ENCODE results near the gene CKMT2.

Gene CKMT2

DNA sequence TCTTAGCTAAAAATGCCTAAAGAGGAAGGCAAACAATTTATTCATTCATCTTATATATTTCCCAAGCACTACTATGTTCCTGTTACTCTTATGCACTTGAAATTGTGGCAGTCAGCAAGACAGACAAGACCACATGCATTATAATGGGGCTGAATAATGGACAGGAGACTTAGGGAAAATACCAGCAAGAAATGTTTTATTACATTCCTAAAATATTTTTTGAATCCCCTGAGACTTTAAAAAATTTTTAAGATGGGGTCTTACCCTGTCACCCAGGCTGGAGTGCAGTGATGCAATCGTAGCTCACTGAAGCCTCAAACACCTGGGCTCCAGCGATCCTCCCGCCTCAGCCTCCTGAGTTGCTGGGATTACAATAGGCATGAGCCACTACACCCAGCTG, 81.5 kb downstream of the CKMT2 start:
- TF ChIP-seq, protein P1, sequence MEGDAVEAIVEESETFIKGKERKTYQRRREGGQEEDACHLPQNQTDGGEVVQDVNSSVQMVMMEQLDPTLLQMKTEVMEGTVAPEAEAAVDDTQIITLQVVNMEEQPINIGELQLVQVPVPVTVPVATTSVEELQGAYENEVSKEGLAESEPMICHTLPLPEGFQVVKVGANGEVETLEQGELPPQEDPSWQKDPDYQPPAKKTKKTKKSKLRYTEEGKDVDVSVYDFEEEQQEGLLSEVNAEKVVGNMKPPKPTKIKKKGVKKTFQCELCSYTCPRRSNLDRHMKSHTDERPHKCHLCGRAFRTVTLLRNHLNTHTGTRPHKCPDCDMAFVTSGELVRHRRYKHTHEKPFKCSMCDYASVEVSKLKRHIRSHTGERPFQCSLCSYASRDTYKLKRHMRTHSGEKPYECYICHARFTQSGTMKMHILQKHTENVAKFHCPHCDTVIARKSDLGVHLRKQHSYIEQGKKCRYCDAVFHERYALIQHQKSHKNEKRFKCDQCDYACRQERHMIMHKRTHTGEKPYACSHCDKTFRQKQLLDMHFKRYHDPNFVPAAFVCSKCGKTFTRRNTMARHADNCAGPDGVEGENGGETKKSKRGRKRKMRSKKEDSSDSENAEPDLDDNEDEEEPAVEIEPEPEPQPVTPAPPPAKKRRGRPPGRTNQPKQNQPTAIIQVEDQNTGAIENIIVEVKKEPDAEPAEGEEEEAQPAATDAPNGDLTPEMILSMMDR (IDR thresholded peaks at IDR 0.05; ENCODE audit: borderline replicate concordance, extremely low read depth, low read length, poor library complexity, severe bottlenecking): no peak
- Histone ChIP-seq H3K27me3 (ENCODE audit: insufficient read depth, low read length, poor library complexity) (no peaks in the 10 kb centered on the region), H3K36me3 (ENCODE audit: insufficient read depth, low read length) (peaks cover 33% of the 10 kb centered on the region; the same call in 1 of the 2 replicates), H3K4me3 (ENCODE audit: low read depth in 1 of 2, low read length in 2 of 2) (no peak overlapping the region), H3K4me2 (ENCODE audit: insufficient read depth, low read length) (no peak overlapping the region), H3K4me1 (ENCODE audit: insufficient read depth, low read length) (no peaks in the 10 kb centered on the region), H4K20me1 (ENCODE audit: insufficient read depth, low read length) (no peaks in the 10 kb centered on the region), H3K9me3 (ENCODE audit: insufficient read depth, low read length, severe bottlenecking) (no peaks in the 10 kb centered on the region), H3K9ac (ENCODE audit: low read depth, low read length) (no peak overlapping the region), H3K79me2 (ENCODE audit: insufficient read depth, low read length) (no peaks in the 10 kb centered on the region), H2AFZ (ENCODE audit: low read depth, low read length) (no peak overlapping the region), H3K27ac (ENCODE audit: low read length) (no peak overlapping the region)
- DNase-seq (no peak), ATAC-seq (ENCODE audit: insufficient read depth, low read depth) (no peak)

DNA sequence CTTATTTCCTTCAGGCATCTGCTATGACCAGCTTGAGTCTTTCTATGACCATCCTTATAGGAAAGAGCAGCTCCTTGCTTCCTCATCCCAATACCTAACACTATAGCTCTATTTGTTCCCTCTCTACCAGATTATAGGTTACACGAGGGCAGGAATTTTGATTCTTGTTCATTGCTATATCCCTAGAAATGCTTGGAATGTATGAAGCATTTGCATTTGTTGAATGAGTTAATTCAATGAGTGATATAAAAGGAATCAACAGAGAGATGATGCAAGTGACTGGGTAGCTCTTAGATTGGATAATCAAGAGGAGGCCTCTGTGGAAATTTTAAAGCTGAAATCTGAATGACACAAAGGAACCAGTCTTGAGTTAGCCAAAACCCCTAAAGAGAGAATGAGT, 82.2 kb downstream of the CKMT2 start:
- H2AFZ ChIP-seq (ENCODE audit: low read depth, low read length): no peak overlapping the region
- H3K9me3 ChIP-seq (ENCODE audit: insufficient read depth, low read length, severe bottlenecking): no peaks in the 10 kb centered on the region
- H3K4me2 ChIP-seq (ENCODE audit: insufficient read depth, low read length): no peak overlapping the region
- H3K27ac ChIP-seq (ENCODE audit: low read length): no peak overlapping the region
- H3K4me3 ChIP-seq (ENCODE audit: low read depth in 1 of 2, low read length in 2 of 2): no peak overlapping the region
- no peak for TF ChIP-seq EZH2 (IDR thresholded peaks at IDR 0.05; ENCODE audit: borderline replicate concordance, low read depth, low read length, severe bottlenecking)
- DNase-seq (no peak), ATAC-seq (ENCODE audit: insufficient read depth, low read depth) (no peak)
- H3K79me2 ChIP-seq (ENCODE audit: insufficient read depth, low read length): no peaks in the 10 kb centered on the region
- H3K4me1 ChIP-seq (ENCODE audit: insufficient read depth, low read length): no peaks in the 10 kb centered on the region
- H3K27me3 ChIP-seq (ENCODE audit: insufficient read depth, low read length, poor library complexity): no peaks in the 10 kb centered on the region
- H3K36me3 ChIP-seq (ENCODE audit: insufficient read depth, low read length): peaks cover 31% of the 10 kb centered on the region; the same call in 1 of the 2 replicates
- H4K20me1 ChIP-seq (ENCODE audit: insufficient read depth, low read length): no peaks in the 10 kb centered on the region
- no peak overlapping the region for H3K9ac ChIP-seq (ENCODE audit: low read depth, low read length)

DNA sequence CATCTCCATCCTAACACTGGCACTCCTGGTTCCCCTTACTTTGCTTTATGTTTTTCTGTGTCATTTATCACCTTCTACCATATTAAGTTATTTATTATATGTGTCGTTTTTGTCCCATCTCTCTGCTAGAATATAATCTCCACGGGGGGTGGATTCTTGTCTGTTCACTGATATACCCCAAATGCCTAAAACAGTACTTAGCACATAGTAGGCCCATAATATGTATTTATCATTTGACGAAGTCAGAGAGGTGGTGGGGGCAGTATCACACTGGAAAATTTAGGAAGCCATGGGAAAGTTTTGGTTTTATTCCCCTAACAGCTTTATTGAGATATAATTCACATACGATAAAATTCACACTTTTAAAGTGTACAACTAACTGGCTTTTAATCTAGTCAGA, 82.7 kb downstream of the CKMT2 start:
- no peak overlapping the region for H2AFZ ChIP-seq (ENCODE audit: low read depth, low read length)
- no peaks in the 10 kb centered on the region for H3K27me3 ChIP-seq (ENCODE audit: insufficient read depth, low read length, poor library complexity)
- no peaks in the 10 kb centered on the region for H4K20me1 ChIP-seq (ENCODE audit: insufficient read depth, low read length)
- no peak overlapping the region for H3K9ac ChIP-seq (ENCODE audit: low read depth, low read length)
- H3K79me2 ChIP-seq (ENCODE audit: insufficient read depth, low read length): no peaks in the 10 kb centered on the region
- no peak overlapping the region for H3K27ac ChIP-seq (ENCODE audit: low read length)
- H3K4me3 ChIP-seq (ENCODE audit: low read depth in 1 of 2, low read length in 2 of 2): no peak overlapping the region
- no peaks in the 10 kb centered on the region for H3K4me1 ChIP-seq (ENCODE audit: insufficient read depth, low read length)
- H3K4me2 ChIP-seq (ENCODE audit: insufficient read depth, low read length): no peak overlapping the region
- no peaks in the 10 kb centered on the region for H3K9me3 ChIP-seq (ENCODE audit: insufficient read depth, low read length, severe bottlenecking)
- H3K36me3 ChIP-seq (ENCODE audit: insufficient read depth, low read length): peaks cover 27% of the 10 kb centered on the region; the same call in 1 of the 2 replicates
- DNase-seq (no peak), ATAC-seq (ENCODE audit: insufficient read depth, low read depth) (no peak)
- TF ChIP-seq, protein P1 (IDR thresholded peaks at IDR 0.05; ENCODE audit: borderline replicate concordance, extremely low read depth, low read length, poor library complexity, severe bottlenecking): no peak
- no peak for TF ChIP-seq EZH2 (IDR thresholded peaks at IDR 0.05; ENCODE audit: borderline replicate concordance, low read depth, low read length, severe bottlenecking)
